ENCODE results near the gene CEP57L1. TPM values are rescaled to one million over a fixed set of nuclear protein-coding genes. Genes with fewer than 3 reads are reported as not detected.
"Not testable (repeated sequence)": the region's sequence is repeated elsewhere in the genome, so short reads cannot be mapped to it uniquely, and the experiment has no call there.

CEP57L1 gene
- total and polyA plus RNA-seq, 4 donors, result 8.5 to 21.9 (median 13.4) TPM

DNA sequence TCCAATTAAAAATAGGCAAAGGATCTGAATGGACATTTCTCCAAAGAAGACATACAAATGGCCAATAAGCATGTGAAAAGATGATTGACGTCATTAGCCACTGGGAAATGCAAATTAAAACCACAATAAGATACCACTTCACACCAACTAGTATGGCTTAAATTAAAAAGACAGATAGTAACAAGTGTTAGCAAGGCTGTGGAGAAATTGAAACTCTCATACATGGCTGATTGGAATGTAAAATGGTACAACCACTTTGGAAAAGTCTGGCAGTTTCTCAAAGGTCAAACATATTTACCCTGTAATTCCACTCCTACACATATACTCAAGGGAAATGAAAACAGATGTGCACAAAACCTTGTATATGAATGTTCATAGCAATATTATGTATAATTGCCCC is 83.6 kb downstream of the CEP57L1 start:
- Histone ChIP-seq H3K4me3 (ENCODE audit: low read length in 2 of 2) (no peak overlapping the region), H3K4me1 (ENCODE audit: control insufficient read depth in 1 of 2, insufficient read depth in 2 of 2, low read length in 2 of 2) (peaks cover 0 to 3% of the 10 kb centered on the region in 2 donors), H3K27ac (ENCODE audit: low read depth in 1 of 2, low read length in 2 of 2) (no peak overlapping the region), H3K27me3 (ENCODE audit: control insufficient read depth in 1 of 2, insufficient read depth in 2 of 2, low read length in 1 of 2) (no peaks in the 10 kb centered on the region), H3K36me3 (ENCODE audit: control insufficient read depth in 1 of 2, insufficient read depth in 2 of 2, low read length in 1 of 2) (no peaks in the 10 kb centered on the region), H3K9me3 (ENCODE audit: control insufficient read depth, low read length) (no peaks in the 10 kb centered on the region)
- WGBS, 2 donors, result 52 to 88% methylated on average over 1 of the region's 1 CpG
- DNase-seq (no peak), ATAC-seq (ENCODE audit: low FRiP score) (no peak)
- intact Hi-C loops (cut with DNase I), result no loop called here

DNA sequence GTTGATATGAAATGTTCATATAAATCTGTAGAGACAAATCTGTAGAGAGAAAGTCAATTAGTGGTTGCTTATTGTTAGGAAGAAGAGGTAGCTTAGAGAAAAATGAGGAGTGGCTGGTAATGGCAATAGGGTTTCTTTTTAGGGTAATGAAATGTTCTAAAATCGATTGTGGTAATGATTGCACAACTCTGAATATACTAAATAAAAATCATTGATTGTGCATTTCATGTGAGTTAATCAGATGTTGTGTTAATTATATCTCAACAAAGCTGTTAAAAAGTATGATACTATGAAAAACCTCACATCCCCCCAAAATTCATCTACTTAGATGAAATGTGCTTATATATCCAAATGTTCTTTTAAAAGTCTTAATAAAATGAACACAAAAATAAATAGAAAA is 84.2 kb downstream of the CEP57L1 start:
- no peak for DNase-seq
- WGBS, 2 donors, result 75 to 79% methylated on average over 1 of the region's 1 CpG
- no peaks in the 10 kb centered on the region for H3K27me3 ChIP-seq (ENCODE audit: control insufficient read depth in 1 of 2, insufficient read depth in 2 of 2, low read length in 1 of 2)
- H3K36me3 ChIP-seq (ENCODE audit: control insufficient read depth in 1 of 2, insufficient read depth in 2 of 2, low read length in 1 of 2), result no peaks in the 10 kb centered on the region
- intact Hi-C loops (cut with DNase I), result no loop called here
- ATAC-seq (ENCODE audit: low FRiP score), result no peak
- H3K27ac ChIP-seq (ENCODE audit: low read depth in 1 of 2, low read length in 2 of 2), result no peak overlapping the region
- H3K4me1 ChIP-seq (ENCODE audit: control insufficient read depth in 1 of 2, insufficient read depth in 2 of 2, low read length in 2 of 2), result peaks cover 0 to 3% of the 10 kb centered on the region in 2 donors
- no peak overlapping the region for H3K4me3 ChIP-seq (ENCODE audit: low read length in 2 of 2)
- H3K9me3 ChIP-seq (ENCODE audit: control insufficient read depth, low read length), result no peaks in the 10 kb centered on the region

DNA sequence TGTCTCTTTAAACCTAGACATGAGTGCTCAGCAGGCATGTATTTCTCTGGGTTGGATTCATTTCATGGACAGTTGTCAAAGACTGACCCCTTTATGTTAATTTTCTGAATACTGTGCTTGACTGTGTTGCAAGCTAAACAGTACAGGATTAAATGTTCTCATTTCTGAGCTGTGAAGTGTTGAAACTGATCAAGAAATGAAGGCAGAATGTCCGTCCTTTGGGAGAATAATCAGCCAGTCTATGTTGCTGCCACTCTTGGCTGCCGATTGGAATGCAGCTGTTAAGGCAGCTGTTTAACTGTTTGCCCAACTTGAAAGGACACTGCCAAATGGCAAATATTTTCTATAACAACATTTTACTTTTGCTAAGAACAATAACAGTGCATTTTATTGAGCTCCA is 87.3 kb downstream of the CEP57L1 start:
- Histone ChIP-seq H3K4me3 (ENCODE audit: low read length in 2 of 2) (no peak overlapping the region), H3K27me3 (ENCODE audit: control insufficient read depth in 1 of 2, insufficient read depth in 2 of 2, low read length in 1 of 2) (no peaks in the 10 kb centered on the region), H3K36me3 (ENCODE audit: control insufficient read depth in 1 of 2, insufficient read depth in 2 of 2, low read length in 1 of 2) (no peaks in the 10 kb centered on the region), H3K27ac (ENCODE audit: low read depth in 1 of 2, low read length in 2 of 2) (no peak overlapping the region), H3K4me1 (ENCODE audit: control insufficient read depth in 1 of 2, insufficient read depth in 2 of 2, low read length in 2 of 2) (peaks cover 0 to 3% of the 10 kb centered on the region in 2 donors), H3K9me3 (ENCODE audit: control insufficient read depth, low read length) (no peaks in the 10 kb centered on the region)
- WGBS, 2 donors, result 4 to 5% methylated on average over 2 of the region's 2 CpGs
- intact Hi-C loops (cut with DNase I), result no loop called here
- DNase-seq, result no peak
- ATAC-seq (ENCODE audit: low FRiP score), result no peak

DNA sequence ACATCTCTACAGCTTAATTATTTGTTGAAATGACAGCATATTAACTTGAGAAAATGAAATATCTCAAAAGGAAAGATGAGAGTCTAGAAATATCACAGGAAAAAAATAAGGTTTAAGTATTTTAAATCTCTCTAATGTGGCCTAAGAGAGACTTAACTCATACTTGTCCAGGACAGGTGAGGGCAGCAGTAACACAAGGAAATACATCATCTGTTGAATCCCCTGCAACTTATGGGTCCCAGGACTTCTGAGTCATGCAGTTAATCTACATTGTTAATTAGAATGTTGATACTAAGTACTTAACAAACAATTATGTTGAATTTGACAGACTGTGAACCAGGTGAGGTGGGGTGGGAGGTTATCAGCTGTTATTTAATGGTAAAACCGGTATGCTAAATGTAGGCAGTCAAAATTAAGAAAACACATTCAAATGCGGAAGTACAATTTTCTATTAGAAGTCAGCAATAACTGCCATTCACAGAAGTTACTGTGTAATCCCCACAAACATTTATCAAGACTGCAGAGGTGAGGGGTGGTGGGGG is 87.9 kb downstream of the CEP57L1 start:
- DNase-seq (no peak), ATAC-seq (ENCODE audit: low FRiP score) (no peak)
- no peaks in the 10 kb centered on the region for H3K36me3 ChIP-seq (ENCODE audit: control insufficient read depth in 1 of 2, insufficient read depth in 2 of 2, low read length in 1 of 2)
- no peaks in the 10 kb centered on the region for H3K27me3 ChIP-seq (ENCODE audit: control insufficient read depth in 1 of 2, insufficient read depth in 2 of 2, low read length in 1 of 2)
- H3K27ac ChIP-seq (ENCODE audit: low read depth in 1 of 2, low read length in 2 of 2), result no peak overlapping the region
- intact Hi-C loops (cut with DNase I), result no loop called here
- WGBS, 2 donors, result 18 to 32% methylated on average over 2 of the region's 2 CpGs
- peaks cover 0 to 3% of the 10 kb centered on the region in 2 donors for H3K4me1 ChIP-seq (ENCODE audit: control insufficient read depth in 1 of 2, insufficient read depth in 2 of 2, low read length in 2 of 2)
- no peak overlapping the region for H3K4me3 ChIP-seq (ENCODE audit: low read length in 2 of 2)
- no peaks in the 10 kb centered on the region for H3K9me3 ChIP-seq (ENCODE audit: control insufficient read depth, low read length)

DNA sequence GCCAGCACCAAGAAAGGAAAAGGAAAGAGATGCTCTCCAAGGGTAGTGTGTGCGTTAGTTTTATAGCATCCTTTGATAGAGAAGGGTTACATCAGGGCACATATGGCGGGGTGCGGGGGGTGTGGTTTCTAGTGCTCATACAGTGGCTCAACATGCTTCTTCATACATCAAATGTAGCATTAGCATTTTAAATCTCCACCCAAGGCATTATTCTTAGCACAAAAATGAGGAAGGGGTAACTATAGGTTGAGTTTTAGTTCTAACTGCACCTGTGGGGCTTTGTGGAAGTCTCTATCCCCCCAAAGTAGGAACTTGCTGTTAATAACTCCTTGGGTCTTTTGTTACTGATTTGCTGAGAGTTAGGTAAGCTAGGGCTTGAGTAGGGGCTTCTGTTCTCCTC is 89.3 kb downstream of the CEP57L1 start:
- H3K4me3 ChIP-seq (ENCODE audit: low read length in 2 of 2), result no peak overlapping the region
- no peaks in the 10 kb centered on the region for H3K27me3 ChIP-seq (ENCODE audit: control insufficient read depth in 1 of 2, insufficient read depth in 2 of 2, low read length in 1 of 2)
- 62 to 63% methylated on average over 3 of the region's 3 CpGs for WGBS, 2 donors
- no peak for ATAC-seq (ENCODE audit: low FRiP score)
- H3K36me3 ChIP-seq (ENCODE audit: control insufficient read depth in 1 of 2, insufficient read depth in 2 of 2, low read length in 1 of 2), result no peaks in the 10 kb centered on the region
- DNase-seq, result no peak
- no peaks in the 10 kb centered on the region for H3K9me3 ChIP-seq (ENCODE audit: control insufficient read depth, low read length)
- H3K4me1 ChIP-seq (ENCODE audit: control insufficient read depth in 1 of 2, insufficient read depth in 2 of 2, low read length in 2 of 2), result peaks cover 0 to 3% of the 10 kb centered on the region in 2 donors
- H3K27ac ChIP-seq (ENCODE audit: low read depth in 1 of 2, low read length in 2 of 2), result no peak overlapping the region
- intact Hi-C loops (cut with DNase I), result no loop called here

DNA sequence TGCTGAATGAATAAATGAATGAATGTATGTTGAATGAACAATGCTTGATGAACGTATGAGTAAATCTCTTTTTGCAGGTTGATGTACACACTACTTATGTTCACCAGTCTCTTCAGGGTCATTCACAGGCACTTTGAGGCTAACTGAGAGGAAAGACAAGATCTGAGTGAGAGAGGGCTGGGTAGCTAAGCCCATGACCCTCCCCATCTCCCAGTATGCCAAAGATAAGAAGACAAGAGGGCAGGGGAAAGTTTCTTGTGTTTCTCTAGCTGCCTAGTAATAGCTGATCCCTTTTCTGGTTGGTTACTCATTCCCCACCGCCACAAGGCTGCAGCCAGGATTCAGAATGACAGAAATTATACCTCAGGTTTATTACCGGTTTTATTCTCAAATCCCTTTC is 90.7 kb downstream of the CEP57L1 start:
- ATAC-seq (ENCODE audit: low FRiP score) (no peak), DNase-seq (no peak)
- Histone ChIP-seq H3K9me3 (ENCODE audit: control insufficient read depth, low read length) (no peaks in the 10 kb centered on the region), H3K4me3 (ENCODE audit: low read length in 2 of 2) (no peak overlapping the region), H3K36me3 (ENCODE audit: control insufficient read depth in 1 of 2, insufficient read depth in 2 of 2, low read length in 1 of 2) (no peaks in the 10 kb centered on the region), H3K27me3 (ENCODE audit: control insufficient read depth in 1 of 2, insufficient read depth in 2 of 2, low read length in 1 of 2) (no peaks in the 10 kb centered on the region), H3K27ac (ENCODE audit: low read depth in 1 of 2, low read length in 2 of 2) (no peak overlapping the region), H3K4me1 (ENCODE audit: control insufficient read depth in 1 of 2, insufficient read depth in 2 of 2, low read length in 2 of 2) (peaks cover 0 to 3% of the 10 kb centered on the region in 2 donors)
- intact Hi-C loops (cut with DNase I), result no loop called here
- 36 to 37% methylated on average over 3 of the region's 3 CpGs for WGBS, 2 donors

DNA sequence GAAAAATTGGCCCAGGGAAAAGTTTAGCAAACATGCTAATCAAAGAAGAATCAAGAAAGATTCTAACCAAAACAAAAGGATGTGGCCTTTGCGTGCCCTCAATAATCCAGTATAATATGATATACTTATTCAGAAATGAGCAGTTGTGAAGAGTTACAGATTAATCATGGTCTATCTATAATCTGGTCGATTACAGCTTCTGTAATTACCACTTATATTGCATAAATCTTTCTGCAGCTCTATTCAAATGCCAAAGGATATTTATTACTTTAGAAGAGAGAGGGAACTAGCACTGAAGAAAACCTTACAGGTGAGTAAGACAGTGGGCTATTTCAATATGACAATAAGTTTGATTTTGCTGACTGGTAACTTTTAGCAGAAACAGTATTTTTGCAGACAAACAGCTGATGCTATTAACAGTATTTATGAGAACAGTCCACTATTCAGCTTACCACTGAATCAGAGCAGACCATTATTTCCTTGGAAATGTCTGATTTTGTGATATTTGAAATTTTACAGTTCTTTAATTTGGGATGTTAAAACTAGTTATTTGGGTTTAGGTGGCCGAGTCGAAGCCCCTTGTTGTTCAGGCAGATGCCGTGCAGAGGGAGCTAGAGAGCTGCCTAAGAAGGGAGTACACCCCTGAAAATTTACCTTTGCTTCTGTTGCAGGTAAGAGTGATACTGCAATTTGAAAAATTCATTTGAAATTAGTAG is 92.2 kb downstream of the CEP57L1 start:
- H3K36me3 ChIP-seq (ENCODE audit: control insufficient read depth in 1 of 2, insufficient read depth in 2 of 2, low read length in 1 of 2), result no peaks in the 10 kb centered on the region
- no peaks in the 10 kb centered on the region for H3K27me3 ChIP-seq (ENCODE audit: control insufficient read depth in 1 of 2, insufficient read depth in 2 of 2, low read length in 1 of 2)
- no peak overlapping the region for H3K27ac ChIP-seq (ENCODE audit: low read depth in 1 of 2, low read length in 2 of 2)
- H3K4me3 ChIP-seq (ENCODE audit: low read length in 2 of 2), result no peak overlapping the region
- ATAC-seq (ENCODE audit: low FRiP score) (peak; percentile 84), DNase-seq (peak in 1 of 2 donors; percentile 50)
- WGBS, 2 donors, result 28 to 35% methylated on average over 5 of the region's 5 CpGs
- H3K4me1 ChIP-seq (ENCODE audit: control insufficient read depth in 1 of 2, insufficient read depth in 2 of 2, low read length in 2 of 2), result peaks cover 0 to under 1% of the 10 kb centered on the region in 2 donors
- H3K9me3 ChIP-seq (ENCODE audit: control insufficient read depth, low read length), result no peaks in the 10 kb centered on the region
- intact Hi-C loops (cut with DNase I), result loop anchor here (1.0 kb wide), 2 partner anchors 195 to 196 kb away; partner anchors contain the start of gene CD164 (in 1 of the 2)

DNA sequence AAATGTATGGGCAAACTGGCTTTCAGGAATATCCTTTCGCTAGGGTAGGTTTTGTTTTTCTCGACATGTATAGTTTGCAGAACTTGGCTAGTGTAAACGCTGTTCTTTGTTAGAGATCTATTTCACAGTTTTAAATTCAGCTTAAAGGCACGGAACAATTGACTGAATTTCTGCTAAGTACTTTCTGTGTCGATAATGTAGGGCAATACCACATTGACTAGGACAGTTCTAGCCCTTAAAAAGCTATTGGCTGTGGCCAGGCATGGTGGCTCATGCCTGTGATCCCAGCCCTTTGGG is 92.8 kb downstream of the CEP57L1 start:
- Histone ChIP-seq H3K4me1 (ENCODE audit: control insufficient read depth in 1 of 2, insufficient read depth in 2 of 2, low read length in 2 of 2) (no peaks in the 10 kb centered on the region), H3K27me3 (ENCODE audit: control insufficient read depth in 1 of 2, insufficient read depth in 2 of 2, low read length in 1 of 2) (no peaks in the 10 kb centered on the region), H3K36me3 (ENCODE audit: control insufficient read depth in 1 of 2, insufficient read depth in 2 of 2, low read length in 1 of 2) (no peaks in the 10 kb centered on the region), H3K9me3 (ENCODE audit: control insufficient read depth, low read length) (no peaks in the 10 kb centered on the region), H3K27ac (ENCODE audit: low read depth in 1 of 2, low read length in 2 of 2) (no peak overlapping the region), H3K4me3 (ENCODE audit: low read length in 2 of 2) (no peak overlapping the region)
- intact Hi-C loops (cut with DNase I), result no loop called here
- 12 to 14% methylated on average over 5 of the region's 5 CpGs for WGBS, 2 donors
- DNase-seq (no peak), ATAC-seq (ENCODE audit: low FRiP score) (no peak)

DNA sequence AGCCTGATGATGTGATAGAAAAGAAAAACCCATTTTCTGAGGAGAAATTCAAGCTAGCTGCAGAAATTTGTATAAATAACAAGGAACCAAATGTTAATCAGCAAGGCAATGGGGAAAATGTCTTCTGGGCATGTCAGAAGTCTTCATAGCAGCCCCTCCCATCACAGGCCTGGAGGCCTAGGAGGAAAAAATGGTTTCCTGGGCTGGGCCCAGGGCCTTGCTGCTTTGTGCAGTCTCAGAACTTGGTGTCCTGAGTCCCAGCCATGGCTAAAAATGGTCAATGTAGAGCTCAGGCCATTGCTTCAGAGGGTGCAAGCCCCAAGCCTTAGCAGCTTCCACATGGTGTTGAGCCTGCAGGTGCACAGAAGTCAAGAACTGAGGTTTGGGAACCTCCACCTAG is 96.1 kb downstream of the CEP57L1 start:
- H3K36me3 ChIP-seq (ENCODE audit: control insufficient read depth in 1 of 2, insufficient read depth in 2 of 2, low read length in 1 of 2); intact Hi-C loops (cut with DNase I); H3K4me3 ChIP-seq (ENCODE audit: low read length in 2 of 2); H3K27ac ChIP-seq (ENCODE audit: low read depth in 1 of 2, low read length in 2 of 2); ATAC-seq (ENCODE audit: low FRiP score); H3K4me1 ChIP-seq (ENCODE audit: control insufficient read depth in 1 of 2, insufficient read depth in 2 of 2, low read length in 2 of 2); H3K27me3 ChIP-seq (ENCODE audit: control insufficient read depth in 1 of 2, insufficient read depth in 2 of 2, low read length in 1 of 2); H3K9me3 ChIP-seq (ENCODE audit: control insufficient read depth, low read length); DNase-seq: not testable (repeated sequence)

All from aorta (tissue), 5 donors.